Amniotic stem cell (primary cell): ENCODE measurements around the gene PLOD2.

Experiments used
- DNase-seq: peaks from one replicate; lab custom pipeline; 2025; lab: John Stamatoyannopoulos, UW

The PLOD2 gene

DNA sequence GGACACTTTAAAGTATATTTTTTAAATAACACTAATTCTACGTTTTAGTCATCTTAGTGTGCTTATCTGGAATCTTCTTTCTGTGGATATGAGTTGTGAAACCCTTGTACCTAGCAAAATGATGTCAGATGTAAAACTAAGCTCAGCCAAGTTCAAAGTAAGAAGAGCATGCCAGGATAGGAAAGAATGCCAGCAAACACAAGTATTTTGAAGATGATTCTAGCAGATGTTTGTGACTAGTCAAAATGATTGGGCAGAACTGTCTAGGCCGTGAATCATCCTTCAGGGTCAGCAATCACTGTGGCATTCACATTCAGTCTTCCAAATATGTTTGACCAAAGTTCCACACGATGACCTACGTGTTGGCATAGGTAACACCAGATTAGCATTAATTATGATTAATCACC, 5.4 kb upstream of the PLOD2 start:
- DNase-seq = peak; percentile 40

DNA sequence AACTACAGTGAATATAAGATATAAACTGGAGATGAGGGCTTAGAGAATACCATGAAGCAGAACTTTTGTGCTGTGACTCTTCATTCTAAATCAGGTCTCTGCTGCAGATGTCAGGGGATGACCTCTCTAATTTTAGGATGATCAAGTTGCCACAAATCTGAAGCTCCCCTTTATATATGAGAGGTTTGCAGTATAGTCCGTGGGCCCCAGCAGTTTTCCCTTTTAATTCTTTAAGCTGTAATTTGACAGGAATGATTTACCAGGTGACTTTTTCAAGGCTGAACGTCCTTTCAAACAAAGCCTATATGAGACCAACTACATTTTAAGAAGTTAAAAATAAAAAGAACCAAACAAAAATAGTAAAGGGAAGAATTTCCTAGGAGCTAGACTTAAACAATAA, 4.9 kb upstream of the PLOD2 start:
- DNase-seq = no peak

DNA sequence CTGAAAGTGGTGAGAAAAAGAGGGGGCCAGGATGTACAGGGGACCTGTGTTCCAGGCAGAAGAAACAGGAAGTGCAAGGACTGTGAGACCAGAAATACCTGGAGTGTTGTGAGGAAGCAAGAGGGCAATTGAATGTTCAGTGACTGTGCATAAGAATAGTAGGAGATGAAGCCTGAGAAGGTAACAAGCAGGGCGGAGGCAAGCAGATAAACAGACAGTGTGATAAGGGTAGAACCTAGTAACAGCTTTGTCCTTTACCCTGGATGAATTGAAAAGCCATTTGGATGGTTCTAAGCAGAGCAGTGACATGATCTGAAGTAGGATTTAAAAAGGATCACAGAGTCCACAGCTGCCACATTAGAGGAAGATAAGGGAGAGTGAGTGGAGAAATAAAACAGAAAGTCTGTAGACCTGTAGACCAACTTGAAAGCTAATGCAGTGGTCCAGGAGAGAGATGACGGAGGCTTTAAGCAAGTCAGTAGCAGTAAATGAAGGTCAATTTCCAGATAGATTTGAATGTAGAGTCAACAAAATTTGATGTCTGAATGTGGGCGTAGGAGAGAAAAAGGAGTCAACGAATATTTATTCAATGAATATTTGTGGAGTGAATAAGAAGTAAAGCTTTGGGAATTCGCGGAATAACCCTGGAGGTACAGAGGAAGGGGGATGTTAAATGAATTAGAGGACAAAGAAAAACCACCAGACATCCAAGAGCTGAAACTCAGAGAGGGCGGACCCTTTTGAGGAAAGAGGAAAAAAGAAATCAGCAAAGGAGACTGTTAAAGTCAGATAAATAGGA, 4.2 kb upstream of the PLOD2 start:
- no peak for DNase-seq

DNA sequence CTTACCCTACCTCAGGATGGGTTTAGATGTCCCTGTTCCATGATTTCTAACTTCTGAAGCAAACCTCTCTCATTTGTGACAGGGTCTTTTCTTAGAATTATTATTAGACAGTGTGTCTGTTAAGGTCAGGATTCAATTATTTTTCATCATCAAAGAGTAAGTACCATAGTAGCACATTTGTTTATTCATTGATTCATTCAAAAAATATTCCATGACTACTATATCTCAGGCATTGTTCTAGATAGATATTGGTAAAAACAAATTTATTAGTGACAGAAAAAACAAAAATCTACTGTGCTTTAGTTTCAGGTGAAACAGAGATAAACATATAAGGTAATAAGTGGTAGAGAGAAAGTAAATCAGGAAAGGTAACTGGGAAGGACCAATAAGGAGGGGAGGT, 3.5 kb upstream of the PLOD2 start:
- DNase-seq = no peak

DNA sequence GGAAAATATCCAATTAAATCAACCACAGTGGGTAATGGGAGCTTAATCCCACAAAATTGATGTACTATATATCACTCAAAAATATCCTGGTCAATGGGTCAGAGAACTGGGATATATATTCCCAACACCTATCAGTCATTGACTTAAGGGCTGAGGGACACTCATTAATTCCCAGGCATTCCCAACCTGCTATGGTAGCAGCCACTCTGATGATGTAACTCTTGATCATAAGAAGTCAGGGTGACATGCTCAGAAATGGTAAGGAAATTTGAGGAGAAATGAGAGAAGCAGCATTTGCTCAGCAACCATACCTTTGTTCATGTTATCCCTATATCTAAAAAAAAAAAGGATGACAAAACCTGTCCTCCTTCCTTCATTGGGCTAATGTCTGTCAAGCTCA, 3.1 kb upstream of the PLOD2 start:
- DNase-seq = no peak

DNA sequence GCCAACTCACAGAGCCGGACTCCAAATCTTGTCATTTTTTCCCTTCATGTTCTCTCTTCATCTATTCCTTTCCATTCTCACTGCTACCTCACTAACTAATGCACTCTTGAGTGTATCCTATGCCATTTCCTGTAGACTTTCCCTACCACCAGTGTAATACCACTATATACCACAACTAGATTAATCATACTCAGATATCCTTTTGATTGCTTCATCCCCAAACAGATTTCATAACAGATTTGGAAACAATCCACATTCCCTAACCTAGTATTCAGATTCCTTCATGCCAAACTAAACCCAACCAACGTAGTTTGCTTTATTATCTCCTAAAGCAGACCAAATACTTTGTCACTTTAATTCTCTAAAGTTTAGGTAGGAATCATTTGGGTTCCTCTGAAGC, 2.6 kb upstream of the PLOD2 start:
- peak; percentile 76 for DNase-seq

DNA sequence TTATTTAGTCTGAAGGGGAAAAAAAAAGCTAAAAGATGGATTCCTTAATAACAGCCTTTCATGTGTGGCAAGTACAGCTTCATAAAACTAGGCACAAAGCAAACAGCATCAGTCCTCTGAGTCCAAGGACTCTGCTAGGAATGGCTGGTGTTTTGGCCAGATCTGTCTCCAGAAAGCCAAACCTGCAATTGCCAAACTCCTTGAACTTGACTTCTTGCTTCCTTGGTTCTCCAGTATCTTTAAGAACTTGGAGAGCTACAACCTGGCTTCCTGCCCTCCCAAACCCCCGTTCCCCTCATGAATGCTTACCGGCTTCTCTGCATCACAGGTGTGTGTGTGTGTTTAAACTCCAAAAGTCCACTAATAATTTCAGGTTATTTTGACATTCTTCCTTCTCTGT, 1.6 kb upstream of the PLOD2 start:
- DNase-seq = no peak

DNA sequence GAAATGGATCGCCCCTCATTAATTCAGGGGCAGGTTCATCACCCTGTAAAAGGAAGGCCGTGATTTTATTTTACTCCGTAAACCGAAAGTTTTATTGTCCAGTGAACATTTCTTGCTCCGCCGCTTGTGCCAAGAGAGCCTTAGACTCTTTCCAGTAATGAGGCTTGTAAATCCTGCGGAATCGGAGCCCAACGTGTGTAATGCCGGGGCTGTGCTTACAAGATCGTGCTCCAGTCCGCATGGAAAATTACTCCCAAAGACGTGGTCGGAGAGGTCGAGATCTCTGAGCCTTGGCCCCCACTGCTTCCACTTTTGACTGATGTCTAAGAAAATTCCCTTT, 649 bp upstream of the PLOD2 start:
- DNase-seq = no peak

DNA sequence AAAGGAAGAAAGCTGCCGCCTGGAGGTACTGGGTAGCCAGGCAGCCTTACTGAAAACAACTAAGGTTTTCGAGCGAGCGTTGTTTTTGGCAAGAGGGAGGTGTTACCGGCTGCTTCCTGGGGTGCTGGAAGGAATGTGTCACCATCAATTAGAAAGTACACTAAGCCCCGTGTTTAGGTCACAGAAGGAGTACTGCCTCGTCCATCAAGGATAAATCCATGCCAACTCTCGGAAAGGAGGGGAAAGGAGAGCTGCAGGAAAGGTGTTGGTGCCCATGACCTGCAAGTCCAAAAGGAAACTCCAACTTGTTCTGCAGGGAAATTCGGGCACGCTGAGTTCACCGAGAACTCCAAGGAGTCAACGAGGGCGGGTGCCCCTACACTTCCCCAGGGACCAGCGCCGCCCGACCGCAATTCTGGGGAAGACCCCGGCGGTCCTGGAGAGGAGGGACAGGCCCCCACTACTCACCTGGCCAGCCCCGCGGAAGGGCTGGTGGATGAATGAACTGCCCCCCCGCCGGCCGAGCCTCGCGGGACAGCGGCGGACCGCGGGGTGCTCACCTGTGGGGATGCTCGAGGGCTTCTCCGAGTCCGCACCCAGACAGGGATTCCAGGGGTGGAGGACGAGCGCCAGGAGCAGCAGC, 542 bp downstream of the PLOD2 start:
- peak; percentile 59 for DNase-seq

DNA sequence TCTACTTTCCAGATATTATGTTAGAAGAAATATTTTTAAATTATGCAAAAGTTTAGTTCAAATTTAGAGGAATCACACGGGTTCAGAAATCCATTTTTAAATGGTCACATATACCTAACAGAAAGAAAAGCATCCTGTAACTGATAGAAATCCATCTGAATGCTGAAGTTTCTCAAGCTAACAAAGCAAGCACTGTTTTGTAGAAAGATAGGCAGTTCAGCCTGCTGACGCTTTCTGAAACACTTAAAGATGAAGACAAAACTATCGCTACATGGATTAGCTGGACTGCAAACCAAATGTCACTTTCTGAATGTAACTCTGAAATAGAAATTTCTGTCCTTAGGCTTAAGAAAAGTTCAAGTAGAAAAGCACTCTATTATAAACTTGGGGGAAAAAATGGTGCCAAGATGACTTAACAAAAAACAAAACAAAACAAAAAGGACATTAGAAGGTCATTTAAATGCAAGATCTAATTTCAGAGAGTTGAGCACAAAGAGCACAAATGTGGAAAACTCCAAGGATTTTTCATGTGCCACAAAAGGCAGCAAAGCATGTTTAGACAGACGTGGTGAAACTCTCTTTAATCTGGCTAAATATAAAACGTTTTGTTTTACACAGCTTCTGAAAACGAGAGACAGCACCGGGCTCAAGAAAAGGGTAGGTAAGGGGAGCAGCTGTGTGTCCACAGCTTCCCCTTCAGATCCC, 1.2 kb downstream of the PLOD2 start:
- no peak for DNase-seq

DNA sequence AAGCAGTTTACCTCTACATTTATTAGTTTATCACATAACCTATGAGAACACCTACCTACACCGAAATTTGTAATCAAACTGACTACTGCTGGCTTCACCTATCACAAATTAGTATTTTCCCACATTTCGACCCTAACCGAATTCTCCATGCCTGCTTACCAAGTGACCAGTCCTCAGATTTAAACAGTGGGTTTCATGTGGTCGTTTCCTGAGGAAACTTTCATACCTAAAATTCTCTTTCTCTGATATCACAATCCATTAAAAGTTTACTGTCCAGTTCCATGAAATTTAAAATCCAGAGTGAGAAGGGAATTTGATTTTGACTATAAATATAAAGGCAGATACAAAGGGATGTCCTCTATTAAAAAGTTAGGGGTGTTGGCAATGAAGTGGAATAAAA, 1.9 kb downstream of the PLOD2 start:
- no peak for DNase-seq

DNA sequence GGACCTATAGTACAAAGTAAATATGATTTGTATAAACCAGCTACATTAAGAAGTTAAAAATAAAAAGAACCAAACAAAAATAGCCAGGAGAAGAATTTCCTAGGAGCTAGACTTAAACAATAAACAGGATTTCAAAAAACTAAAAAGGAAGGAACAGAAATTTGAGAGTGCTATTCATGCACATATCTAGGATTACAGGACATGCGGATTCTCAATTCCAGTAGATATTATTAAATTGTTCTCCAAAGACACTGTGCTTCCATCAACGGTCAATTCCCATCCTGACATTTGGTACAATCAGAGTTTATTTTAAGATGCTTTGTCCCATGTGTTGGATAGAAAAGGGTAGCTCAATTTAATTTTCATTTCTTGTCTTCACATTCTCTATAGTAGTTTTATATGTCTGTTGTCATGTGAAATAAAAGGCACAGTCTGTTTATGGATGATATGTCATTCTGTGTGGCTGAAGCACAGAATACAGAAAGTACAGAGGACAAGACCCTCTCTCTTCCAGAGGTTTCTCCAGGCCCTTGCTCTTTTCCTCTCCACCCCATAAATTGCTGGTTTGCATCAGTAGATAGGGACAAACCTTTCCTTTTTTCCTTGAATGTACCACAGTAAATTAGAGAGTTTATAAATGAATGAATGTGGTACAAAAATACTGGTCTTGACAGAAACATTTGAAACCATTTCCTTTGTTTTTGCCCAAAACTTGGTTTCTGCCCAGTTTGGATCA, 3.5 kb downstream of the PLOD2 start:
- no peak for DNase-seq

DNA sequence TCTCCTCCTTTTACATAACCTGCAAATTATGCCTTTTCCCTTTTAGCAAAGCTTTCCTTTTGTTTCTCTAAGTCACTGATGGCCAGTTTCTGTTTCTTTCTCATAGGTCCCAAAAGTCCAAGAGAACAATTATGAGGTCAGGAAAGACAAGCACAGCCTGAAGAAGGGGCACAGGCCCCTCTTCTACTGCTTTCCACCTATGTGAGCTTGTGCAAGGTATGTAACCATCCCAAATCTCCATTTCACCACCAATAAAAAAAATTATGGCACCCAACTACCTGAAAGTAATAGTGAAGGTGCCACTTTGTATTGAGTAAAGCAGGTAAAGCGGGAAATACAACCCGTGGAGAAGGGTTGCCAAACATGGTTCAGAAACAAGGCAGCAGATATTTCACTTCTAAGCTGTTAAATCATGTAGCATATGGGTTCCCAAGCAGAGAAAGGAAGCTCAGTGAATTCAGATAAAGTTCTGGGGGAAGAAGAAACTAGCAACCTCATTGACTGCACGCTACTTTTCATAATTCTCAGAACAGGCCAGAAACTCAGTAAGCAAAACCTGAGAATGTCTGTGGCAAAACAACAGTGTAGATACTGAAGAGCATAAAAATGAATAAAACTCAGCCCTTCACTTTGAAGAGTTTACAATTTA, 4.2 kb downstream of the PLOD2 start:
- DNase-seq = no peak

DNA sequence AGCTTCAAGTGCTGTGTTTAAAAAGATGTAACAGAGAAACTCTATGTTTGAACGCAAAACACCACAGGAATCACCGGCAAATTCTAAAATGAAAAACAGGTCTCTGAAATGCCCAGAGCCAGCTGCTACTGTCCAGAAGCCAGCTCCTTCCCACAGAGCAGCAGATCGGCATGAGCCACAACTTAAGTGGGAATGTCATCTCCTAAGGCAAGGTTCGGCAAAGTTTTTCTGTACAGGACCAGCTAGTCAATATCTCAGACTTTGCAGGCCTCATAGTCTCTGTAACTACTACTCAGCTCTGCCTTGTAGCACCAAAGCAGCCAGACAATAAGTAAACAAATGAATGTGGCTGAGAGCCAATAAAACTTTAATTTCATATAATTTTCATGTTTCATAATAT, 4.9 kb downstream of the PLOD2 start:
- no peak for DNase-seq

DNA sequence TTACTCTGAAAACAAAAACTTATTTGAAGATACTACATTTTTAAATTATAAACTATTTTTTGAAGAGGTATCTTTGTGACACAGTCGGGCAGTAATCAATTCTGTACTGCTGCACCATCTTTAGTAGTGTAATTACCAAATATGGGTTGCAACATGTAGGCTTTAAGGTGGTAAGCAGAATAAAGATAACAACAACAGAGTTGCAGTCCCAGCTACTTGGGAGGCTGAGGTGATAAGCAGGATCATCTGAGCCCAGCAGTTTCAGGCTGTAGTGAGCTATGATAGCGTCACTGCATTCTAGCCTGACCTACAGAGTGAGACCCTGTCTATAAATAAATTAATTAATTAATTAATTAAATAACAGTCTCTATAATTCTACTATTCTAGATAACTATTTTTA, 6.0 kb downstream of the PLOD2 start:
- no peak for DNase-seq

DNA sequence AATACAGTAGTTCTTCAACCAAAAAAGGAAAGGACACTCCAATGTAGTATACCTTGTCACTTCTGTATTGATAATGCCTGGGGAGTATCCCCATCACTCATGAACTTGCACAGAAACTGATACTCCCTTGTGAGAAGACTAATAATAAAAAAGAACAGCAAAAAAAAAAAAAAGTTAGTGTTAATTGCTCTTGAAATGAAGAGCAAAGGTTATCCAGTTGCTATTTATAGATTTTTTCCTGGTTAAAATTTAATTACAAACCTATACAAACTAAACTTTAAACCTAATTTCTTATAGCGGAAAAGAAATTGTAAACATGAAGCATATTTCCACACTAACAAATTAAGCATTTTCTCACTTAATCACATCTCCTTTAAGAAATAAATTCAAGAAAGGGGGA, 6.7 kb downstream of the PLOD2 start:
- DNase-seq = no peak

DNA sequence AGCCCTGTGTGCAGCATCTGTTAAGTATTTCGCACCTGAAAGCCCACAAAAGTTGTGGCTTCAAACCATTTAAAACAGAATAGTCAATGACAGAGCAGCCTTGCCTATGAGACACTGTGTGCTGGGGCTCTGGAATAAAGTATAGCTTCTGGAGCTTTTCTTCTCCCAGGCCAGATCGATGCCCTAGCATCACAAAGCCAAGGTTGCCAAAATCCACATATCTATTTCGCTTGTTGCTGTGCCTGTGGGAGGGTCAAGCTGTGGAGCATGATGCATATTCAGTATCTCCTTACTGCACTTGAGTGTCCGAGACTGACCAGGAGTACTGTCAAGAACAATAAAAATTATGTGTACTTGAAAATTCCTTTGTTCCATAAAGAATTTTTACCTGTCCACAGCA, 7.6 kb downstream of the PLOD2 start:
- no peak for DNase-seq

DNA sequence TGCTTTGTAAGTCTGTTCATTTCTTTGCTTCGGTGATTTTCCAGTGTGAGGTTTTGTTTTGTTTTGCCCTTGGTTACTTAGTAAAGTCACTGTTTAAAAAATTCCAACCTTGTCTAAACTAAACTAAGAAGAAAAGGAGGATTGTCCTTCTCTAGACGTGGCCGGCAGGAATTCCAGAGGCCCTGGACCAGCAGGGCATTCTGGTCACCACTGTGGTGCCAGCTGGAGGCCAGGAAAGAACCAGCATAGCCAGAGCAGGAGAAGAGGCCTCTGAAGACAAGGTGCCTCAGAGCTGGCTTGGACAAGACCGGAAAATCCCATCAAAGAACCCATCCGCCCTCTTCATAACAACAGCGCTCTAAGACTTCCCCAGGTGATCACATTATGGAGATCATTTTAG, 8.2 kb downstream of the PLOD2 start:
- DNase-seq = no peak

DNA sequence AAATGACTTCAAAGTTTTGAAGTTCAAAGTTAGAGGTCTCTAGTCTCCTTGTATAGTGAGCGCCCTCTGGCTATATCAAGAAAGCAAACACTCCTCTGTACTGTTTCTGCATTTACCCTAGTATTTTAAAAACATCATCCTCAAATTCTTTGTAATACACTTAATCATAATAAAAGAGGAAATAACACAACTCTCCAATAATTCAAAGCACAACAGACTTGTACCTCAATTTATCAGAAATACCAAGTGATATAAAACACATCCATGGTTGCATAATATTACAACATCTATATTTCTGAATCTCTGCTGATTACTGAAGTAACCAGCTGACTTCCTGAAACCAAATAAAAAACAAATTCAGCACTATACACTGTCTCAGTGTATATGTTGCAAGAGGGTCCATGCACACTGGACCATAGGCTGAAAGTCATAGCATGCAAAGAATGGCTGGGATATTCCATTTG, 12.5 kb downstream of the PLOD2 start:
- no peak for DNase-seq

DNA sequence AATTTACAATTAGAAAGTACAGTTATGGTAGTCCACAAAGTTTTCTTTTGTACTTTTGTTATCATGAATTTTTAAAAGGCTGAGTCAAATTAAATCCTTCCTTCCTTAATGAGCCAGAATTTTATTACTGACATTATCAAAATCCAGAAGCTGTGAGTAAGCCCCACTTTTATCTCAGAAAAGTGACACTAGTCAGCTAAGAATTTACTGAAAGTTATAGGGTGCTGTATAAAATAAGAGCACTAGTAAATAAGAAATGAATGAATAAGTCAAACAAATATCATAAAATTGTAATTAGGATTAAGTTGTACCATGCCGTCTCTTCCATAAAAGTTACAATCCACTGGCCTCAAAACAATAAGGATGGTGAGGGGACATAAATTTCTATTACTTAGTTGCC, 15.3 kb downstream of the PLOD2 start:
- no peak for DNase-seq

DNA sequence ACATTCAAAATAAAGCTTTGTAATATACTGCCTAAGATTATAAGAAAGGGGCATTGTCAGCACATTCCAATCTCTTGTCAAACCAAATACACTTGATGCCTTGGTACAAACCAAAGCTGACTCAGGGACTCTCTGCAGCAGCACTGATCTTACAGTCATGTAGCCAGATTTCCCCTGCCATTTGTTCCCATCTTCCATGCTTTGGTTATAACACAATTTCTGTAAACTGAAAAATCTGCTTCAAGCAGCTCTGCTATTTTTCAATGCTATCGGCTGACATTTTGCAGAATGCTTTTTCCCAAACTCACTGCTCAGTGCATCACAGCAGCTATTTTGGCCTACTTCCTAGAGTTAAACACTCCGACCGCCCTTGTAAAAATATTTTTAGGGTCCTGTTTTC, 18.2 kb downstream of the PLOD2 start:
- DNase-seq = peak; percentile 4

DNA sequence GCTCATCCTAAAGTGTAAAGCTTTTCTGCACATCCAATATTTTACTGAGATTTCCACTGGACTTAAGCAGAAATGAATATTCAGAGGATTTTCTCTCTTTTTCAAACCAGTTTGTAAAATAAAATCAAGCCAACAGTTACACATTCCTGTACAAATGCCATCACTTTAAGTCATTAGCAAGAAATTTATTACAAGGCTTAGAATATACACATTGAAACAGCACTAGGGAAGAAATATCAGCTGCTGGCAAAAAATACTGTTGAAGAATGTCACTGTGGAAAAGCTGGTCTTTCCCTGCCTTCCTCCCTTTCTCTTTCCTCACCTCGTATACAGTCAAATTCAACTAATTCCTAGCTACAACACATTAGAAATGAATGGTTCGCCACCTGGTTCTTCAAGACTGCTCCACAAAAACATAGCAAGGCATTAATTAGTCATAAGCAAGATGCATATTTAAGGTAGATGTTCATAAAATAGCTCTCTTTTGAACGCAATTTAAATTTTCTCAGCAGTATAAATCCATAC, 21.3 kb downstream of the PLOD2 start:
- no peak for DNase-seq
